Fibroblast of lung (primary cell): Measurements from ENCODE around the gene ATP5F1A. TPM values are rescaled to one million over a fixed set of nuclear protein-coding genes. Genes with fewer than 3 reads are reported as not detected.

Experiments used
- DNase-seq, 2 donors: peaks; one replicate each; pipeline versions ENCODE4 v3.0.0 to v3.0.0-alpha.2; 2010; ENCODE audit warnings: low read depth in 2 of 2
- H2AFZ ChIP-seq: 2 replicates; pipeline ENCODE4 v1.5.1; 2012; ENCODE audit warnings: low read length, control low read depth, inconsistent platforms
- H3K27ac ChIP-seq: 2 replicates; pipeline ENCODE4 v1.5.1; 2011; ENCODE audit warnings: low read length, control low read depth; ENCODE audit not compliant: insufficient read depth
- H3K27me3 ChIP-seq: 2 replicates; pipeline ENCODE4 v1.5.1; 2011; ENCODE audit warnings: mild to moderate bottlenecking, low read length; ENCODE audit not compliant: control insufficient read depth, insufficient read depth
- H3K36me3 ChIP-seq: 2 replicates; pipeline ENCODE4 v1.5.1; 2011; ENCODE audit warnings: low read length; ENCODE audit not compliant: control insufficient read depth, insufficient read depth
- H3K4me1 ChIP-seq: 2 replicates; pipeline ENCODE4 v1.5.1; 2011; ENCODE audit warnings: low read length; ENCODE audit not compliant: control insufficient read depth, insufficient read depth; ENCODE audit errors: extremely low read depth
- H3K4me2 ChIP-seq: 2 replicates; pipeline ENCODE4 v1.5.1; 2011; ENCODE audit warnings: low read length, control low read depth; ENCODE audit not compliant: insufficient read depth; ENCODE audit errors: extremely low read depth
- H3K4me3 ChIP-seq, 4 experiments: fragments of 200-600 bp in 1 of 4; sonication (generic) in 1 of 4; replicated peaks in 1 of 4; 2 replicates each; pipeline ENCODE4 v1.5.1; 2011 to 2016; ENCODE audit warnings: low read length in 4 of 4, low read depth in 3 of 4, mild to moderate bottlenecking in 3 of 4, control low read depth in 2 of 4, inconsistent platforms in 1 of 4, mixed read lengths in 1 of 4; ENCODE audit not compliant: insufficient read depth in 1 of 4; ENCODE audit errors: control extremely low read depth in 1 of 4
- H3K79me2 ChIP-seq: 2 replicates; pipeline ENCODE4 v1.5.1; 2012; ENCODE audit warnings: mild to moderate bottlenecking, low read length, inconsistent platforms; ENCODE audit not compliant: control insufficient read depth, insufficient read depth
- H3K9ac ChIP-seq: 2 replicates; pipeline ENCODE4 v1.5.1; 2011; ENCODE audit warnings: mild to moderate bottlenecking, low read length, control low read depth; ENCODE audit not compliant: insufficient read depth
- H3K9me3 ChIP-seq: 2 replicates; pipeline ENCODE4 v1.5.1; 2012; ENCODE audit warnings: low read depth, low read length; ENCODE audit not compliant: control insufficient read depth, insufficient read depth
- H4K20me1 ChIP-seq: 2 replicates; pipeline ENCODE4 v1.5.1; 2011; ENCODE audit warnings: low read length; ENCODE audit not compliant: control insufficient read depth, insufficient read depth; ENCODE audit errors: extremely low read depth
- CTCF ChIP-seq, 2 donors: IDR thresholded peaks in 1 of 2; conservative IDR thresholded peaks in 1 of 2; 1 replicate in 1 of 2; 2 replicates in 1 of 2; pipeline ENCODE4 v1.5.1; 2011 to 2012; ENCODE audit warnings: low read length in 2 of 2, control low read depth in 1 of 2, inconsistent platforms in 1 of 2, low read depth in 1 of 2, mild to moderate bottlenecking in 1 of 2
- EZH2 ChIP-seq: IDR thresholded peaks from 2 replicates; pipeline ENCODE4 v1.5.1; 2012; ENCODE audit warnings: low read length, control low read depth, mild to moderate bottlenecking; ENCODE audit errors: missing control alignments
- polyA plus RNA-seq, 2 donors: library from polyadenylated mRNA; depleted of rRNA in 1 of 2; stranded (reverse) in 1 of 2; unstranded in 1 of 2; fragments of >200 nt; gene quantifications; 2 replicates each; pipeline ENCODE4 v1.2.1, GENCODE V29; 2011 to 2012; ENCODE audit warnings: missing spikeins in 1 of 2
- total RNA-seq: library from RNA; depleted of rRNA; stranded (reverse); fragments of >200 nt; gene quantifications from 2 replicates; pipeline ENCODE4 v1.2.1, GENCODE V29; 2014

The ATP5F1A gene
- total and polyA plus RNA-seq, 2 donors (not counting 1 experiment from before 2014, with no cell fraction given) = 591 to 791 TPM

- Histone ChIP-seq H3K79me2 (no peaks in the 10 kb centered on the region), H4K20me1 (no peaks in the 10 kb centered on the region)
Observed at GRCh38 chr18:46062781-46063180, 35.3 kb downstream of the ATP5F1A start.

GRCh38 chr18:46061796-46062195 is 36.3 kb downstream of the ATP5F1A start:
- Histone ChIP-seq H3K27ac (no peak overlapping the region), H3K4me2 (no peak overlapping the region), H3K27me3 (no peaks in the 10 kb centered on the region), H3K4me3 (no peak overlapping the region), H3K4me1 (no peaks in the 10 kb centered on the region), H3K9ac (no peak overlapping the region), H2AFZ (no peak overlapping the region), H4K20me1 (no peaks in the 10 kb centered on the region), H3K79me2 (no peaks in the 10 kb centered on the region), H3K36me3 (no peaks in the 10 kb centered on the region), H3K9me3 (no peaks in the 10 kb centered on the region)
- DNase-seq = no peak
- TF ChIP-seq CTCF (conservative IDR thresholded peaks at IDR 0.05 in 1 of 2, IDR thresholded peaks at IDR 0.05 in 1 of 2; ENCODE audit: low read depth in 1 of 2, low read length in 2 of 2) (no peak), EZH2 (no peak)

More at GRCh38 chr18:46062781-46063180, 35.3 kb downstream of the ATP5F1A start:
- no peak overlapping the region for H3K4me3 ChIP-seq
- no peak overlapping the region for H3K27ac ChIP-seq
- no peaks in the 10 kb centered on the region for H3K4me1 ChIP-seq
- H3K9ac ChIP-seq = no peak overlapping the region
- no peak for TF ChIP-seq EZH2
- TF ChIP-seq CTCF (conservative IDR thresholded peaks at IDR 0.05 in 1 of 2, IDR thresholded peaks at IDR 0.05 in 1 of 2; ENCODE audit: low read depth in 1 of 2, low read length in 2 of 2) = no peak
- H3K27me3 ChIP-seq = no peaks in the 10 kb centered on the region
- no peak for DNase-seq
- no peaks in the 10 kb centered on the region for H3K9me3 ChIP-seq
- H3K4me2 ChIP-seq = no peak overlapping the region
- H2AFZ ChIP-seq = no peak overlapping the region
- H3K36me3 ChIP-seq = no peaks in the 10 kb centered on the region

GRCh38 chr18:46061387-46061786 is 36.7 kb downstream of the ATP5F1A start:
- Histone ChIP-seq H3K4me1 (no peaks in the 10 kb centered on the region), H3K27me3 (no peaks in the 10 kb centered on the region), H3K79me2 (no peaks in the 10 kb centered on the region), H3K9me3 (no peaks in the 10 kb centered on the region), H4K20me1 (no peaks in the 10 kb centered on the region), H3K9ac (no peak overlapping the region), H3K4me3 (no peak overlapping the region), H2AFZ (no peak overlapping the region), H3K36me3 (no peaks in the 10 kb centered on the region), H3K27ac (no peak overlapping the region), H3K4me2 (no peak overlapping the region)
- DNase-seq = no peak
- TF ChIP-seq EZH2 = no peak
- TF ChIP-seq CTCF (conservative IDR thresholded peaks at IDR 0.05 in 1 of 2, IDR thresholded peaks at IDR 0.05 in 1 of 2; ENCODE audit: low read depth in 1 of 2, low read length in 2 of 2) = no peak
